ENCODE data around the gene CCK. TPM values are rescaled to one million over a fixed set of nuclear protein-coding genes. Genes with fewer than 3 reads are reported as not detected.

CCK gene
- total RNA-seq, 1 experiment from 2014 or later: not detected

DNA sequence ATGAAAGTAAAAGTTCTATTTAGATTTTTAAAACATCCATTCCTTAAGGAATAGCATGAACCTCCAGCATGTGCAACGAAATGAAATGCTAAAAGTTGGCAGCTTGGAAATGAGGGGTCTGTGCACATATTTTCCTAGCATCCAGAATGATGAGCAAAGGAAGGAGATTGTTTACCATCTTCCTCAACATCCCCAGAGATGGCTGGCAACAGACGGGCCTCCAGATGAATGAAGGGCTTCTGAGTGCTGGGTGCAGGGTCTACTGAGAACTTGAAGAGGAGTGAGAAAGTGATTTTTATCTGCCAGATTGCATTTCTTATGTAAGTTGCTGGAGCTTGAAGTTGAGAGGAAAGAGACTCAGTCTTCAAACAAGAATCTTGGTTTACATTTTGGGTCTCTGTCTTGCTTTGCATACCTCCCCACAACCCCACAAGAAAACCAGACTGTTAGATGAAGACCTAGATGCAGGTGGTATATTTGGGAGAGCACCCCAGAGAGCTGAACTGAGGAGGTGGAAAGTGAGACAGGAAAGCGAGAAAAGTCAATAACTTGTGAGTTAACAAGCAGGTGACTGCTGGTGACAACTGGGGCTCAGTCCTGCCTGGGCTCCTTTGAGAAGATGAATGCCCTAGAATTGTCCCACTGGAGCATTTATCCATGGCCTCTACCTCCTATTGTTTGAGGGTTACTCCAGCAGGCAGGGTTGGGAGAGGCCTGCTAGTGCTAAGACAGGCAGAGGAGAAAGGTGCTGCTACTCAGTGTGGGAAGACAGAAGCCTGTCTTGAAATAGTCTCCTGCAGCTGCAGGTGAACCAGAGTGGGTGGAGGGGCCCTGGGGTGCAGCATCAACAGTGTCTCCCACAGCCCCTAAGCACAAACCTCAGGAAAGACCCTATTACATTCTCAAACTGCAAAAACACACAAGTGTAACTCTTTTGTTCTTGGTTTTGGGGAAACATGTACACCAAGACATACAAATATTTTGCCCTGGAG, 10.5 kb upstream of the CCK start:
- H3K36me3 ChIP-seq: no peaks in the 10 kb centered on the region
- H3K9me3 ChIP-seq (replicated peaks): no peaks in the 10 kb centered on the region
- no peak overlapping the region for H3K27ac ChIP-seq
- no peak for DNase-seq
- H3K4me1 ChIP-seq: no peaks in the 10 kb centered on the region
- H3K27me3 ChIP-seq: no peaks in the 10 kb centered on the region
- H3K4me3 ChIP-seq: no peak overlapping the region

- no peaks in the 10 kb centered on the region for H3K36me3 ChIP-seq
- DNase-seq: no peak
- no peaks in the 10 kb centered on the region for H3K9me3 ChIP-seq (replicated peaks)
- H3K27me3 ChIP-seq: no peaks in the 10 kb centered on the region
- no peak overlapping the region for H3K4me3 ChIP-seq
- H3K4me1 ChIP-seq: no peaks in the 10 kb centered on the region
- no peak overlapping the region for H3K27ac ChIP-seq
Observed at GRCh38 chr3:42275217-42275616, 9.2 kb upstream of the CCK start.

- H3K27ac ChIP-seq: no peak overlapping the region
- DNase-seq: no peak
- no peaks in the 10 kb centered on the region for H3K4me1 ChIP-seq
- H3K4me3 ChIP-seq: no peak overlapping the region
- no peaks in the 10 kb centered on the region for H3K9me3 ChIP-seq (replicated peaks)
- H3K36me3 ChIP-seq: no peaks in the 10 kb centered on the region
- H3K27me3 ChIP-seq: no peaks in the 10 kb centered on the region
Observed at GRCh38 chr3:42274266-42274665, 8.3 kb upstream of the CCK start.

DNA sequence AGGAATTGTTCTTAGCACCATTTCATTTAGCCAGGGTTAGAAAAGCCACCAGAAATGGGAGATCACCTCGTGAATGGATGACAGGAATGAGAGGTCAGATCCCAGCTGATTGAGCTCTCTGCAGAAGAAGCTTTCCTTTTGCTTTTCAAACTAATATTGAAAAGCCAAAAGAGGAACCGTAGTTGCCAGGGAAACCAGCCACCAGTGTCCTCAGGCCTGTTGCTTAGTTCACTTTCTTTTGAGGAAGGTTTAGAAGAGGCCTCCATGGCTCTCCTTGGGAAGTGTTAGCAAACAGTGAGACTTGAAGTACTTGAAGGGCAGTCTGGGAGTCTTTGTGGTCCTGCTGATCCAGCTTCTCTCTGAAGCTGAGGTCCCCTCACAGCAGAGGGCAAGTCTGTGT, 7.4 kb upstream of the CCK start:
- H3K4me3 ChIP-seq: no peak overlapping the region
- H3K4me1 ChIP-seq: no peaks in the 10 kb centered on the region
- no peak overlapping the region for H3K27ac ChIP-seq
- no peaks in the 10 kb centered on the region for H3K9me3 ChIP-seq (replicated peaks)
- no peaks in the 10 kb centered on the region for H3K27me3 ChIP-seq
- no peak for DNase-seq
- H3K36me3 ChIP-seq: no peaks in the 10 kb centered on the region

DNA sequence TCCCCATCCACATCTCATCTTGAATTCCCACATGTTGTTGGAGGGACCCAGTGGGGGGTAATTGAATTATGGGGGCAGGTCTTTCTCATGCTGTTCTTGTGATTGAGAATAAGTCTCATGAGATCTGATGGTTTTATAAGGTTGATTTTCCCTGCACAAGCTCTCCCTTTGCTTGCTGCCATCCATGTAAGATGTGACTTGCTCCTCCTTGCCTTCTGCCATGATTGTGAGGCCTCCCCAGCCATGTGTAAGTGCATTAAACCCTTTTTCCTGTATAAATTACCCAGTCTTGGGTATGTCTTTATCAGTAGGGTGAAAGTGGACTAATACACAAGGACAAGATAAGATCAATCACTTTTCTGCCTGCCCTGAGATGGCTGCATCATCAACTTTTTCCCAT, 5.8 kb upstream of the CCK start:
- H3K27ac ChIP-seq: no peak overlapping the region
- no peaks in the 10 kb centered on the region for H3K4me1 ChIP-seq
- H3K4me3 ChIP-seq: no peak overlapping the region
- H3K36me3 ChIP-seq: no peaks in the 10 kb centered on the region
- no peaks in the 10 kb centered on the region for H3K27me3 ChIP-seq
- DNase-seq: no peak
- no peaks in the 10 kb centered on the region for H3K9me3 ChIP-seq (replicated peaks)

DNA sequence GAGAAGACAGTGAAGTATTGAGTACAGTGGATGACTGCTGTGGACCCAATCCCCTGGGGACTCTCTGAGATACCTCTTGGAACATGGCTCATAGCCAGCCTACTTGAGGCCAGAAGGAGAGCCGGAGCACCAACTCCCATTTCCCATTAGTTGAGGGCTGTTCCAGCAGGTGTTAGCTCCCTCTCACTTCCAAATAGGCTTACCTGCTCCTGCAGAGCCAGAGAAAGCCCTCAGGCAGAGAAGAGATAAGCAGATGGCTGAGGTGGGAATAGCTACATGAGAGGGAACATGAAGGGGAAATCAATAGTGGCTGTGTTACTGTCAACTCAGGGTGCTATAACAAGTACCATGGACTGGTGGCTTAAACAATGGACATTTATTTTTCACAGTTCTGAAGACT, 4.6 kb upstream of the CCK start:
- H3K4me3 ChIP-seq: no peak overlapping the region
- no peaks in the 10 kb centered on the region for H3K36me3 ChIP-seq
- H3K4me1 ChIP-seq: no peaks in the 10 kb centered on the region
- H3K9me3 ChIP-seq (replicated peaks): no peaks in the 10 kb centered on the region
- no peaks in the 10 kb centered on the region for H3K27me3 ChIP-seq
- H3K27ac ChIP-seq: no peak overlapping the region
- DNase-seq: no peak

DNA sequence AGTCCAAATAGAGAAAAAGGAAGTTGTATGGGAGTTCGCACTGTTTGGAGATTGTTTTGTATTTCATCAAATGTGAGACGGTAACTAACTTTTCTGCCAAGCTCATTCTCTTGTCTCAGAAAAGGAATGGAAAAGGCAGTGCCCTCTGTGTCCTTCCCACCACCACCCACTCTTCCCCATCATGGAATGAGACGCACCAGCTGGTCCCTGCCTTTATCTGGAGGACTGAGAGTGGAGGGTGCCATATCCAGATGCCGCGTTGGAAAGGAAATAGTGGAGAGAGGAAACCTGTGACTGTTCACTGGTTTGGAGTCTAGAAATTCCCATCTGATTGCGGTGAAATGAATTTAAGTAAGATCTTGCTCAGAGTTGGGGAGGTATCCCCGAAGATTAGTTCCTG, 3.7 kb upstream of the CCK start:
- H3K27me3 ChIP-seq: no peaks in the 10 kb centered on the region
- no peak for DNase-seq
- no peak overlapping the region for H3K27ac ChIP-seq
- no peak overlapping the region for H3K4me3 ChIP-seq
- no peaks in the 10 kb centered on the region for H3K4me1 ChIP-seq
- H3K9me3 ChIP-seq (replicated peaks): no peaks in the 10 kb centered on the region
- no peaks in the 10 kb centered on the region for H3K36me3 ChIP-seq

- Histone ChIP-seq H3K27ac (no peak overlapping the region), H3K9me3 (replicated peaks) (no peaks in the 10 kb centered on the region)
- DNase-seq: no peak
Observed at GRCh38 chr3:42267878-42268277, 1.9 kb upstream of the CCK start.

GRCh38 chr3:42265059-42265991, 660 bp downstream of the CCK start:
- no peak overlapping the region for H3K27ac ChIP-seq
- H3K27me3 ChIP-seq: no peaks in the 10 kb centered on the region
- H3K4me1 ChIP-seq: no peaks in the 10 kb centered on the region
- no peaks in the 10 kb centered on the region for H3K9me3 ChIP-seq (replicated peaks)
- no peak overlapping the region for H3K4me3 ChIP-seq
- no peak for DNase-seq
- no peaks in the 10 kb centered on the region for H3K36me3 ChIP-seq

More at GRCh38 chr3:42267878-42268277, 1.9 kb upstream of the CCK start:
- Histone ChIP-seq H3K4me1 (no peaks in the 10 kb centered on the region), H3K27me3 (no peaks in the 10 kb centered on the region), H3K4me3 (no peak overlapping the region), H3K36me3 (no peaks in the 10 kb centered on the region)

GRCh38 chr3:42264399-42265058, 1.5 kb downstream of the CCK start:
- DNase-seq: no peak

GRCh38 chr3:42263354-42264346, 2.3 kb downstream of the CCK start:
- H3K4me1 ChIP-seq: no peaks in the 10 kb centered on the region
- H3K36me3 ChIP-seq: no peaks in the 10 kb centered on the region
- no peaks in the 10 kb centered on the region for H3K27me3 ChIP-seq
- H3K27ac ChIP-seq: no peak overlapping the region
- DNase-seq: no peak
- no peaks in the 10 kb centered on the region for H3K9me3 ChIP-seq (replicated peaks)
- no peak overlapping the region for H3K4me3 ChIP-seq

More at GRCh38 chr3:42264399-42265058, 1.5 kb downstream of the CCK start:
- H3K4me3 ChIP-seq: no peak overlapping the region
- no peak overlapping the region for H3K27ac ChIP-seq
- H3K4me1 ChIP-seq: no peaks in the 10 kb centered on the region
- H3K27me3 ChIP-seq: no peaks in the 10 kb centered on the region
- H3K9me3 ChIP-seq (replicated peaks): no peaks in the 10 kb centered on the region
- H3K36me3 ChIP-seq: no peaks in the 10 kb centered on the region

- H3K9me3 ChIP-seq (replicated peaks): no peaks in the 10 kb centered on the region
- no peaks in the 10 kb centered on the region for H3K36me3 ChIP-seq
- H3K4me1 ChIP-seq: no peaks in the 10 kb centered on the region
- no peak overlapping the region for H3K27ac ChIP-seq
- H3K27me3 ChIP-seq: no peaks in the 10 kb centered on the region
- DNase-seq: no peak
- no peak overlapping the region for H3K4me3 ChIP-seq
Observed at GRCh38 chr3:42262525-42262924, 3.5 kb downstream of the CCK start.

DNA sequence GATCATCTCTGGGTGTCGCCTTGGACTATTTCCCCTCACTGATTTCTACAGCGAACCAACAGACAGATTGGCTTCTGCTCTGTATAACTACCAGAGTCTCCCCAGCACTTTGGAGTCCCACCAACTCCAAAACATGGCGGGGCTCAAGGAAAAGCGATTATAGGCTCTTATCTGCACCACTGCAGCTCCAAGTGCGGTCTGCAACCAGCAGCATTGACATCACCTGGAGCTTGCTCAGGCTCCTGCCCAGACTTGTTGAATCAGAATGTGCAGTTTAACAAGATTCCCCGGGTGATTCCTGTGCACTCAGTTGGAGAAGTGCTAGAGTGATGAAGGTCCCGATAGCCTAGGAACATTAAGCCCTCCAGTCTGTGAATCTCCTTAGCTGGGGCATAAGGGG, 9.0 kb downstream of the CCK start:
- H3K27ac ChIP-seq: no peak overlapping the region
- H3K9me3 ChIP-seq (replicated peaks): no peaks in the 10 kb centered on the region
- DNase-seq: no peak
- H3K4me1 ChIP-seq: no peaks in the 10 kb centered on the region
- no peaks in the 10 kb centered on the region for H3K27me3 ChIP-seq
- H3K4me3 ChIP-seq: no peak overlapping the region
- no peaks in the 10 kb centered on the region for H3K36me3 ChIP-seq
